ENCODE measurements around the gene TNFAIP8L1. TPM values are rescaled to one million over a fixed set of nuclear protein-coding genes. Genes with fewer than 3 reads are reported as not detected.

Gene TNFAIP8L1
- total RNA-seq, 1 donor from 2014 or later, result 3.0 TPM

DNA sequence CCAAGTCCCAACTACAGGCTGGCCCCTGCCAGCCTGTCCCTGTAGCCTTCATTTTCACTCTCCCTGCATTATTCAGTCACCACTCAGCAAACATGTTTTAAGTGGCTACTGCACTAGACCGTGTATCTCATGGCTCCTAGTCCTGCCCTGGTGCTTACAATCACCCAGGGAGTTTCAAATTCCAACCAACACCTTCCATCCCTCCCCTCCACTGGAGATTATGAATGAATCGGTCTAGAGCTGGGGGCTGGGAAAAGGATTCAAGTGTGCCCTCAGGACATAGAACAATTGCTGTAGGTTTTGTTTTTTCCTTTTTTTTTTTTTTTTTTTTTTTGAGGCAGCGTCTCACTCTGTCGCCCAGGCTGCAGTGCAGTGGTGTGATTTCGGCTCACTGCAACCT lies 15.0 kb upstream of the TNFAIP8L1 start:
- H3K9me3 Mint-ChIP-seq (ENCODE audit: unreplicated experiment), result no peaks in the 10 kb centered on the region
- no peaks in the 10 kb centered on the region for H4K20me1 ChIP-seq (ENCODE audit: insufficient read depth, low read length)
- H3K9ac ChIP-seq (ENCODE audit: low read length), result no peak overlapping the region
- H3K9me3 ChIP-seq (ENCODE audit: insufficient read depth, low read depth, low read length), result no peaks in the 10 kb centered on the region
- H3K4me3 Mint-ChIP-seq (ENCODE audit: unreplicated experiment), result peak overlapping the region; percentile 1
- H2AFZ ChIP-seq (ENCODE audit: low read depth, low read length), result no peak overlapping the region
- no peak overlapping the region for H3K27ac ChIP-seq (ENCODE audit: low read depth, low read length)
- no peaks in the 10 kb centered on the region for H3K36me3 ChIP-seq (ENCODE audit: insufficient read depth, low read length)
- no peaks in the 10 kb centered on the region for H3K4me1 Mint-ChIP-seq (ENCODE audit: low read depth, unreplicated experiment)
- no peaks in the 10 kb centered on the region for H3K4me1 ChIP-seq (ENCODE audit: insufficient read depth, low read length)
- H3K27me3 ChIP-seq (ENCODE audit: insufficient read depth, low read length), result no peaks in the 10 kb centered on the region
- DNase-seq (ENCODE audit: low read depth) (no peak), FAIRE-seq (no peak)
- no peak for TF ChIP-seq EZH2 (IDR thresholded peaks at IDR 0.05; ENCODE audit: insufficient read depth, low read length)
- TF ChIP-seq, protein P1, sequence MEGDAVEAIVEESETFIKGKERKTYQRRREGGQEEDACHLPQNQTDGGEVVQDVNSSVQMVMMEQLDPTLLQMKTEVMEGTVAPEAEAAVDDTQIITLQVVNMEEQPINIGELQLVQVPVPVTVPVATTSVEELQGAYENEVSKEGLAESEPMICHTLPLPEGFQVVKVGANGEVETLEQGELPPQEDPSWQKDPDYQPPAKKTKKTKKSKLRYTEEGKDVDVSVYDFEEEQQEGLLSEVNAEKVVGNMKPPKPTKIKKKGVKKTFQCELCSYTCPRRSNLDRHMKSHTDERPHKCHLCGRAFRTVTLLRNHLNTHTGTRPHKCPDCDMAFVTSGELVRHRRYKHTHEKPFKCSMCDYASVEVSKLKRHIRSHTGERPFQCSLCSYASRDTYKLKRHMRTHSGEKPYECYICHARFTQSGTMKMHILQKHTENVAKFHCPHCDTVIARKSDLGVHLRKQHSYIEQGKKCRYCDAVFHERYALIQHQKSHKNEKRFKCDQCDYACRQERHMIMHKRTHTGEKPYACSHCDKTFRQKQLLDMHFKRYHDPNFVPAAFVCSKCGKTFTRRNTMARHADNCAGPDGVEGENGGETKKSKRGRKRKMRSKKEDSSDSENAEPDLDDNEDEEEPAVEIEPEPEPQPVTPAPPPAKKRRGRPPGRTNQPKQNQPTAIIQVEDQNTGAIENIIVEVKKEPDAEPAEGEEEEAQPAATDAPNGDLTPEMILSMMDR (IDR thresholded peaks at IDR 0.05; ENCODE audit: insufficient read depth, low read depth, low read length), result no peak
- H3K27me3 Mint-ChIP-seq (ENCODE audit: low read depth, unreplicated experiment), result peaks cover 15% of the 10 kb centered on the region
- no peak overlapping the region for H3K27ac Mint-ChIP-seq (ENCODE audit: unreplicated experiment)
- no peak overlapping the region for H3K4me3 ChIP-seq (ENCODE audit: insufficient read depth, low read depth, low read length)
- no peaks in the 10 kb centered on the region for H3K36me3 Mint-ChIP-seq (ENCODE audit: low read depth, unreplicated experiment)
- H3K79me2 ChIP-seq (ENCODE audit: insufficient read depth, low read length), result no peaks in the 10 kb centered on the region
- H3K4me2 ChIP-seq (ENCODE audit: low read length), result no peak overlapping the region

DNA sequence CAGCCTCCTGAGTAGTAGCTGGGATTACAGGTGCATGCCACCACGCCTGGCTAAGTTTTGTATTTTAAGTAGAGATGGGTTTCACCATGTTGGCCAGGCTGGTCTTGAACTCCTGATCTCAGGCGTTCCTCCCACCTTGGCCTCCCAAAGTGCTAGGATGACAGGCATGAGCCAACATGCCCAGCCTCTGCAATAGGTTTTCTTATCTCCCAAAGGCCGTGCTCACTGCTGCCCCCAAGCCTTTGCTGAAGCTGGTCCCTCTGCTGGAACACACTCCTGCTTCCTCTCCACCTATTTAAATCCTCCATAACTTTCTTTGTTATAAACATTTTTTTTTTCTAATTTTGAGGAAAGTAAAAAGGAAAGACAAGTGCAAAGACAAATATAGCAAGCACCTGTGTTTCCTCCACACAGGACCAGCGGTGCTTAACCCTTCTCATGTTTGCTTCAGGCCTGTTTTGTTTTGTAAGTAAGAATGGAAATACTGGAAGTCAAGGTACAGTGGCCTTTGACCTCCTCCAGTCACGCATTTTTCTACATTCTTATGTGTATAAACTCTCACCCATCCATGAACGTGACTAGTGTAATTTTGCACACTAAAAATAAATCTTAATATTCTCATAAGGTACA lies 14.5 kb upstream of the TNFAIP8L1 start:
- H3K9me3 Mint-ChIP-seq (ENCODE audit: unreplicated experiment), result no peaks in the 10 kb centered on the region
- Histone ChIP-seq H2AFZ (ENCODE audit: low read depth, low read length) (no peak overlapping the region), H3K4me3 (ENCODE audit: insufficient read depth, low read depth, low read length) (no peak overlapping the region), H3K27ac (ENCODE audit: low read depth, low read length) (no peak overlapping the region), H3K4me2 (ENCODE audit: low read length) (no peak overlapping the region), H3K9ac (ENCODE audit: low read length) (no peak overlapping the region), H3K9me3 (ENCODE audit: insufficient read depth, low read depth, low read length) (no peaks in the 10 kb centered on the region), H3K79me2 (ENCODE audit: insufficient read depth, low read length) (no peaks in the 10 kb centered on the region), H3K36me3 (ENCODE audit: insufficient read depth, low read length) (no peaks in the 10 kb centered on the region), H4K20me1 (ENCODE audit: insufficient read depth, low read length) (no peaks in the 10 kb centered on the region), H3K27me3 (ENCODE audit: insufficient read depth, low read length) (no peaks in the 10 kb centered on the region), H3K4me1 (ENCODE audit: insufficient read depth, low read length) (no peaks in the 10 kb centered on the region)
- H3K36me3 Mint-ChIP-seq (ENCODE audit: low read depth, unreplicated experiment), result no peaks in the 10 kb centered on the region
- no peak overlapping the region for H3K4me3 Mint-ChIP-seq (ENCODE audit: unreplicated experiment)
- H3K4me1 Mint-ChIP-seq (ENCODE audit: low read depth, unreplicated experiment), result no peaks in the 10 kb centered on the region
- H3K27ac Mint-ChIP-seq (ENCODE audit: unreplicated experiment), result no peak overlapping the region
- TF ChIP-seq EZH2 (IDR thresholded peaks at IDR 0.05; ENCODE audit: insufficient read depth, low read length), result no peak
- TF ChIP-seq, protein P1 (IDR thresholded peaks at IDR 0.05; ENCODE audit: insufficient read depth, low read depth, low read length), result peak; percentile 15
- DNase-seq (ENCODE audit: low read depth) (no peak), FAIRE-seq (no peak)
- peaks cover 11% of the 10 kb centered on the region for H3K27me3 Mint-ChIP-seq (ENCODE audit: low read depth, unreplicated experiment)

Data from astrocyte (in vitro differentiated cells and primary cell).